HEK293T (cell line): Measurements from ENCODE around the gene SUCLA2.

ENCODE experiments used
- CTCF ChIA-PET: fragments of 350-600 bp; formaldehyde crosslinking; extraction: SDS; loops from one replicate; lab custom pipeline; 2021; ENCODE audit warnings: antibody characterized with exemption, inconsistent platforms; lab: Yijun Ruan, JAX
- POLR2A ChIA-PET: fragments of 350-600 bp; formaldehyde crosslinking; extraction: SDS; loops from one replicate; lab custom pipeline; 2020; ENCODE audit warnings: antibody characterized with exemption, inconsistent platforms; lab: Yijun Ruan, JAX
- DNase-seq: peaks from one replicate; pipeline ENCODE4 v3.0.0; 2012; ENCODE audit warnings: mixed read lengths; ENCODE audit errors: extremely low spot score
- ARNT ChIP-seq: fragments of 450-650 bp; IDR thresholded peaks from 2 replicates; pipeline ENCODE4 v1.6.1; 2017; ENCODE audit warnings: mild to moderate bottlenecking
- BHLHE40 ChIP-seq: fragments of 450-650 bp; IDR thresholded peaks from 2 replicates; pipeline ENCODE4 v1.6.1; 2016; ENCODE audit warnings: mild to moderate bottlenecking, moderate library complexity, borderline replicate concordance
- CTBP1 ChIP-seq: fragments of 450-650 bp; IDR thresholded peaks from 2 replicates; pipeline ENCODE4 v1.6.1; 2016; ENCODE audit warnings: borderline replicate concordance
- ELF4 ChIP-seq: fragments of 450-650 bp; IDR thresholded peaks from 2 replicates; pipeline ENCODE4 v1.6.1; 2017; ENCODE audit warnings: antibody characterized with exemption
- FOXA1 ChIP-seq: fragments of 450-650 bp; IDR thresholded peaks from 2 replicates; pipeline ENCODE4 v1.6.1; 2016; ENCODE audit warnings: mild to moderate bottlenecking
- FOXK2 ChIP-seq: fragments of 450-650 bp; IDR thresholded peaks from 2 replicates; pipeline ENCODE4 v1.6.1; 2016; ENCODE audit warnings: mild to moderate bottlenecking
- FOXM1 ChIP-seq: fragments of 450-650 bp; IDR thresholded peaks from 2 replicates; pipeline ENCODE4 v1.6.1; 2017; ENCODE audit warnings: mild to moderate bottlenecking, borderline replicate concordance
- HDGF ChIP-seq: fragments of 450-650 bp; IDR thresholded peaks from 2 replicates; pipeline ENCODE4 v1.6.1; 2017; ENCODE audit warnings: antibody characterized with exemption, borderline replicate concordance
- L3MBTL2 ChIP-seq: fragments of 450-650 bp; conservative IDR thresholded peaks from 2 replicates; pipeline ENCODE4 v1.6.1; 2016; ENCODE audit warnings: mild to moderate bottlenecking
- LEF1 ChIP-seq: fragments of 450-650 bp; IDR thresholded peaks from 2 replicates; pipeline ENCODE4 v1.6.1; 2017; ENCODE audit warnings: mild to moderate bottlenecking, borderline replicate concordance
- NFRKB ChIP-seq: fragments of 450-650 bp; IDR thresholded peaks from 2 replicates; pipeline ENCODE4 v1.6.1; 2016; ENCODE audit warnings: mild to moderate bottlenecking, moderate library complexity
- PKNOX1 ChIP-seq: fragments of 450-650 bp; IDR thresholded peaks from 2 replicates; pipeline ENCODE4 v1.6.1; 2016
- SP1 ChIP-seq: fragments of 450-650 bp; IDR thresholded peaks from 2 replicates; pipeline ENCODE4 v1.6.1; 2017
- SUZ12 ChIP-seq: fragments of 450-650 bp; IDR thresholded peaks from 2 replicates; pipeline ENCODE4 v1.6.1; 2016; ENCODE audit warnings: mild to moderate bottlenecking
- TARDBP ChIP-seq: fragments of 450-650 bp; IDR thresholded peaks from 2 replicates; pipeline ENCODE4 v1.6.1; 2016
- ZNF384 ChIP-seq: fragments of 450-650 bp; IDR thresholded peaks from 2 replicates; pipeline ENCODE4 v1.6.1; 2016

Gene SUCLA2

GRCh38 chr13:48001114-48001881, at the start of gene SUCLA2:
Gene SUCLA2, minus strand, starts transcription at chr13:48001273. Its CDS starts 4 bp downstream, at chr13:48001269.
- peak; percentile 99 for DNase-seq
- TF ChIP-seq CTBP1: no peak
- TF ChIP-seq FOXA1: no peak
- no peak for TF ChIP-seq ZNF384
- TF ChIP-seq LEF1: no peak
- TF ChIP-seq ELF4: no peak; the same call in 1 of the 2 replicates
- CTCF ChIA-PET: no interaction called here
- POLR2A ChIA-PET: interaction anchor here (0.8 to 2.5 kb wide), 3 partner anchors 11 to 36 kb away, joined by 3 to 14 read pairs (median 3); partner anchors contain the start of gene NUDT15

- no peak for DNase-seq
- ChIA-PET CTCF (no interaction called here), POLR2A (no interaction called here)
- TF ChIP-seq BHLHE40 (no peak), SUZ12 (no peak), FOXA1 (no peak), ELF4 (no peak), SP1 (no peak), CTBP1 (no peak), NFRKB (no peak), ARNT (no peak), LEF1 (no peak), TARDBP (no peak), FOXM1 (no peak), FOXK2 (no peak)
Observed at GRCh38 chr13:48050550-48050949, 49.5 kb upstream of the SUCLA2 start.

GRCh38 chr13:48043789-48044503, 42.9 kb upstream of the SUCLA2 start:
- DNase-seq: no peak
- ChIA-PET CTCF (no interaction called here), POLR2A (no interaction called here)
- TF ChIP-seq SUZ12 (no peak), SP1 (no peak), CTBP1 (no peak), ARNT (no peak), FOXM1 (no peak), HDGF (no peak), ELF4 (no peak), FOXA1 (no peak)

DNA sequence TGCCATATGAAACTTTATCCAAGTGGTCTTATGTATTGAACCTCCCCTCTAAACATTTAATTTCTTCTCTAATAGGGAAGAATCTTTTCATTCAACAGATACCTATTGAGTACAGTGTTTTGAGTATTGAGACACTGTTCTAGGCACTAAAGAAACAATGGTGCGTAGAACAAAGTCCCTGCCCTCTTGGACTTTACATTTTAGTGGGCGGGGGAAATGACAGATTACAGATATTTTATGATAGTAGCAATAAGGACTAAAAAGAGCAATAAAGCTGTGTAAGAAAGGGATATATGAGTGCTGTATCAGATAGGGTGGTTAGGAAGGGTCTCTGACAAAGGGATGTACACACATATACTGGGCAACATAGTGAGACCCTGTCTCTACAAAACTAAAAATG, 41.8 kb upstream of the SUCLA2 start:
- TF ChIP-seq TARDBP: no peak
- TF ChIP-seq FOXA1: no peak
- TF ChIP-seq CTBP1: no peak
- no peak for TF ChIP-seq LEF1
- TF ChIP-seq FOXM1: no peak
- no peak for TF ChIP-seq ZNF384
- TF ChIP-seq ELF4: no peak
- TF ChIP-seq ARNT: no peak
- no peak for TF ChIP-seq BHLHE40
- TF ChIP-seq FOXK2: no peak
- TF ChIP-seq SUZ12: no peak
- POLR2A ChIA-PET: no interaction called here
- CTCF ChIA-PET: no interaction called here
- DNase-seq: no peak

DNA sequence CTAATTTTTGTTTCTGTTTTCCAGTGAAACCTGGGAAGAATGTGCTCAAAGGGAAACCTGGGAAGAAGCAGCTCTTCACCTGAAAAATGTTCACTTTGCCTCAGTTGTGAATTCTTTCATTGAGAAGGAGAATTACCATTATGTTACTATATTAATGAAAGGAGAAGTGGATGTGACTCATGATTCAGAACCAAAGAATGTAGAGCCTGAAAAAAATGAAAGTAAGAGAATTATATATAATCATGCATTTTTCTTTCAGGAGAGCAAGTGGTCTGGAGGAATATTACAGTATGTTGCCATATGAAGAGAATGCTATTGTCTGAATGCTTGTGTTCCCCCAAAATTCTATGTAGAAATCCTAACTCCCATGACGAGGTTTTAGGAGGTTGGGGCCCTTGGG, 39.8 kb upstream of the SUCLA2 start:
- CTCF ChIA-PET: no interaction called here
- no peak for DNase-seq
- POLR2A ChIA-PET: no interaction called here
- TF ChIP-seq TARDBP: no peak
- TF ChIP-seq FOXM1: no peak
- TF ChIP-seq BHLHE40: no peak
- no peak for TF ChIP-seq HDGF

- DNase-seq: no peak
- ChIA-PET CTCF (no interaction called here), POLR2A (no interaction called here)
- TF ChIP-seq FOXA1 (no peak), HDGF (no peak), SUZ12 (no peak), CTBP1 (no peak), L3MBTL2 (no peak), ELF4 (no peak), ZNF384 (no peak), NFRKB (no peak), SP1 (no peak), FOXM1 (no peak), LEF1 (no peak), TARDBP (no peak), PKNOX1 (no peak), BHLHE40 (no peak), ARNT (no peak), FOXK2 (no peak)
Observed at GRCh38 chr13:48040049-48040448, 39.0 kb upstream of the SUCLA2 start.

DNA sequence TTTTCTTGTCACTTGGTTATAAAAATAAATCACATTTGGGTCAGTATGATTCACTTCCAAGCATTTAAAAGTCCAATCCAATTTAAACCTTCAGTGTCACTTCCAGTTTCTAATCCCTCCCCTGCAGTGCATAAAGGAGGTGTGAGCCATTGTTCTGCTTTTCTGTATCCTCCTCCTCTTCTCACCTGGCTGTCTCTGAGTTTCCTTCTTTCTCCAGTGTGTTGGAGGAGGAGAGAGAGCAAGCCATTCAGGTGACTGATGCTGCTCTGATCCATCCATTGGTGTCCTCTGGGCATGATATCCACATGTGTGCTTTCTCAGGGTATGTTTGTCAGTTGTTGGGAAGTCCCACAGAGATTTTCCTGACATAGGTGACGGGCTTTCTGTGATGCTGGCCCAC, 37.7 kb upstream of the SUCLA2 start:
- ChIA-PET CTCF (interaction anchor here (1.0 to 2.0 kb wide), 4 partner anchors 10 to 49 kb away, joined by 3 to 10 read pairs (median 4); no protein-coding TSS in a partner anchor), POLR2A (interaction anchor here (1.2 to 1.9 kb wide), 2 partner anchors 9 to 541 kb away, joined by 3 to 17 read pairs; no protein-coding TSS in a partner anchor)
- no peak for DNase-seq
- TF ChIP-seq LEF1 (no peak), NFRKB (no peak), ZNF384 (no peak), PKNOX1 (no peak), FOXM1 (no peak), SUZ12 (no peak), HDGF (no peak), ELF4 (no peak), BHLHE40 (no peak), ARNT (no peak), L3MBTL2 (no peak), CTBP1 (no peak), FOXA1 (no peak)
